ENCODE measurements around the gene TMEM217.

The TMEM217 gene

GRCh38 chr6:37180075-37180474 is 77.9 kb downstream of the TMEM217 start:
- no peak for DNase-seq (ENCODE audit: low read depth)

- DNase-seq (ENCODE audit: low read depth), result no peak
Observed at GRCh38 chr6:37177935-37178517, 79.9 kb downstream of the TMEM217 start.

- no peak for DNase-seq (ENCODE audit: low read depth)
Observed at GRCh38 chr6:37177077-37177934, 80.6 kb downstream of the TMEM217 start.

- no peak for DNase-seq (ENCODE audit: low read depth)
Observed at GRCh38 chr6:37176268-37177076, 81.5 kb downstream of the TMEM217 start.

- DNase-seq (ENCODE audit: low read depth), result no peak
Observed at GRCh38 chr6:37175332-37176267, 82.3 kb downstream of the TMEM217 start.

- no peak for DNase-seq (ENCODE audit: low read depth)
Observed at GRCh38 chr6:37174515-37175331, 83.2 kb downstream of the TMEM217 start.

GRCh38 chr6:37174196-37174514 is 83.8 kb downstream of the TMEM217 start:
- DNase-seq (ENCODE audit: low read depth), result no peak

GRCh38 chr6:37173493-37174195 is 84.3 kb downstream of the TMEM217 start:
- DNase-seq (ENCODE audit: low read depth), result no peak

- no peak for DNase-seq (ENCODE audit: low read depth)
Observed at GRCh38 chr6:37172912-37173492, 84.9 kb downstream of the TMEM217 start.

- peak; percentile 95 for DNase-seq (ENCODE audit: low read depth)
Observed at GRCh38 chr6:37171970-37172812, 85.8 kb downstream of the TMEM217 start.

- DNase-seq (ENCODE audit: low read depth), result peak; percentile 64
Observed at GRCh38 chr6:37171201-37171969, 86.6 kb downstream of the TMEM217 start.

- DNase-seq (ENCODE audit: low read depth), result peak; percentile 54
Observed at GRCh38 chr6:37170273-37171200, 87.4 kb downstream of the TMEM217 start.

GRCh38 chr6:37169496-37170272 is 88.3 kb downstream of the TMEM217 start, which contains the start of gene PIM1:
Gene PIM1 (plus strand): TSS chr6:37170152. CDS start chr6:37170576, 424 bp downstream.
- peak; percentile 98 for DNase-seq (ENCODE audit: low read depth)

GRCh38 chr6:37168811-37169495 is 89.0 kb downstream of the TMEM217 start:
- peak; percentile 84 for DNase-seq (ENCODE audit: low read depth)

GRCh38 chr6:37168163-37168758 is 89.7 kb downstream of the TMEM217 start:
- no peak for DNase-seq (ENCODE audit: low read depth)
